Large intestine (tissue), 3 donors: ENCODE data around the gene USP21. TPM values are rescaled to one million over a fixed set of nuclear protein-coding genes. Genes with fewer than 3 reads are reported as not detected.

Source experiments
- DNase-seq, 2 donors: peaks; one replicate each; pipeline versions ENCODE4 v3.0.0 to v3.0.0-alpha.2; 2013
- H3K27ac ChIP-seq: one replicate; pipeline ENCODE4 v1.5.1; 2013; ENCODE audit warnings: low read length
- H3K27me3 ChIP-seq: 2 replicates; pipeline ENCODE4 v1.6.1; 2013; ENCODE audit warnings: low read length; ENCODE audit not compliant: control insufficient read depth, insufficient read depth
- H3K36me3 ChIP-seq: 2 replicates; pipeline ENCODE4 v1.6.1; 2013; ENCODE audit warnings: low read length; ENCODE audit not compliant: control insufficient read depth, insufficient read depth
- H3K4me1 ChIP-seq: one replicate; pipeline ENCODE4 v1.6.1; 2013; ENCODE audit warnings: low read length; ENCODE audit not compliant: control insufficient read depth, insufficient read depth
- H3K4me3 ChIP-seq: one replicate; pipeline ENCODE4 v1.5.1; 2013; ENCODE audit warnings: low read length
- H3K9me3 ChIP-seq: one replicate; pipeline ENCODE4 v1.6.1; 2013; ENCODE audit warnings: mild to moderate bottlenecking, low read depth, low read length, moderate library complexity; ENCODE audit not compliant: control insufficient read depth
- WGBS: methylation state at CpG from one replicate; pipeline ENCODE4 v1.1.5; 2013; ENCODE audit warnings: low lambda C conversion rate; ENCODE audit not compliant: insufficient coverage; 5-methylcytosine and 5-hydroxymethylcytosine counted together
- polyA plus RNA-seq: library from polyadenylated mRNA; unstranded; fragments of 120-200 nt; gene quantifications from one replicate; pipeline ENCODE4 v1.2.1, GENCODE V29; 2013

USP21 gene
- polyA plus RNA-seq, 1 donor: 29.4 TPM

GRCh38 chr1:161192476-161193465 is 33.5 kb downstream of the USP21 start:
- DNase-seq: peak in 1 of 2 donors; percentile 45
- WGBS: 0% methylated on average over 1 of the region's 15 CpGs
- Histone ChIP-seq H3K9me3 (no peaks in the 10 kb centered on the region), H3K27ac (no peak overlapping the region), H3K36me3 (no peaks in the 10 kb centered on the region), H3K27me3 (peaks cover 4% of the 10 kb centered on the region), H3K4me1 (no peaks in the 10 kb centered on the region), H3K4me3 (no peak overlapping the region)

GRCh38 chr1:161193561-161194235 is 34.4 kb downstream of the USP21 start:
- peaks cover 4% of the 10 kb centered on the region for H3K27me3 ChIP-seq
- no peak for DNase-seq
- H3K36me3 ChIP-seq: no peaks in the 10 kb centered on the region
- H3K4me3 ChIP-seq: no peak overlapping the region
- H3K4me1 ChIP-seq: no peaks in the 10 kb centered on the region
- no peaks in the 10 kb centered on the region for H3K9me3 ChIP-seq
- no CpG with 5 or more reads among the region's 21 CpGs for WGBS
- no peak overlapping the region for H3K27ac ChIP-seq

- no CpG with 5 or more reads among the region's 4 CpGs for WGBS
- Histone ChIP-seq H3K27ac (no peak overlapping the region), H3K4me1 (peaks cover 4% of the 10 kb centered on the region), H3K27me3 (peaks cover 4% of the 10 kb centered on the region), H3K36me3 (no peaks in the 10 kb centered on the region), H3K4me3 (no peak overlapping the region), H3K9me3 (no peaks in the 10 kb centered on the region)
- no peak for DNase-seq
Observed at GRCh38 chr1:161195171-161195570, 35.9 kb downstream of the USP21 start.

- Histone ChIP-seq H3K36me3 (no peaks in the 10 kb centered on the region), H3K27me3 (no peaks in the 10 kb centered on the region), H3K27ac (no peak overlapping the region), H3K4me1 (peaks cover 7% of the 10 kb centered on the region), H3K9me3 (no peaks in the 10 kb centered on the region), H3K4me3 (no peak overlapping the region)
- DNase-seq: no peak
- no CpG with 5 or more reads among the region's 7 CpGs for WGBS
Observed at GRCh38 chr1:161196111-161196510, 36.8 kb downstream of the USP21 start.

GRCh38 chr1:161196521-161197451 is 37.5 kb downstream of the USP21 start:
- H3K27me3 ChIP-seq: no peaks in the 10 kb centered on the region
- H3K27ac ChIP-seq: peak overlapping the region; percentile 76
- peaks cover 14% of the 10 kb centered on the region for H3K4me1 ChIP-seq
- no peak for DNase-seq
- no peak overlapping the region for H3K4me3 ChIP-seq
- H3K9me3 ChIP-seq: no peaks in the 10 kb centered on the region
- no CpG with 5 or more reads among the region's 27 CpGs for WGBS
- no peaks in the 10 kb centered on the region for H3K36me3 ChIP-seq

- H3K36me3 ChIP-seq: no peaks in the 10 kb centered on the region
- no peaks in the 10 kb centered on the region for H3K27me3 ChIP-seq
- H3K9me3 ChIP-seq: no peaks in the 10 kb centered on the region
- H3K4me3 ChIP-seq: peak overlapping the region; percentile 11
- peak overlapping the region; percentile 76 for H3K27ac ChIP-seq
- peaks cover 15% of the 10 kb centered on the region for H3K4me1 ChIP-seq
- no peak for DNase-seq
- 78% methylated on average over 1 of the region's 11 CpGs for WGBS
Observed at GRCh38 chr1:161197560-161198193, 38.4 kb downstream of the USP21 start.

GRCh38 chr1:161198194-161198896 is 39.0 kb downstream of the USP21 start:
- Histone ChIP-seq H3K27me3 (no peaks in the 10 kb centered on the region), H3K4me1 (peaks cover 17% of the 10 kb centered on the region), H3K9me3 (no peaks in the 10 kb centered on the region), H3K4me3 (peak overlapping the region; percentile 11), H3K36me3 (peaks cover under 1% of the 10 kb centered on the region), H3K27ac (no peak overlapping the region)
- no CpG with 5 or more reads among the region's 20 CpGs for WGBS
- DNase-seq: no peak

GRCh38 chr1:161198897-161199431 is 39.7 kb downstream of the USP21 start, which contains the start of gene ADAMTS4:
TSS of gene ADAMTS4 (minus strand) at chr1:161199054. CDS start at chr1:161198627, 427 bp downstream.
- H3K27me3 ChIP-seq: no peaks in the 10 kb centered on the region
- no peaks in the 10 kb centered on the region for H3K9me3 ChIP-seq
- H3K4me3 ChIP-seq: peak within 1 kb of the TSS; percentile 11
- H3K36me3 ChIP-seq: peaks cover 6% of the 10 kb centered on the region
- DNase-seq: peak in 1 of 2 donors; percentile 58
- no CpG with 5 or more reads among the region's 11 CpGs for WGBS
- H3K27ac ChIP-seq: peak within 1 kb of the TSS; percentile 92
- peaks cover 19% of the 10 kb centered on the region for H3K4me1 ChIP-seq

GRCh38 chr1:161199506-161200139 is 40.3 kb downstream of the USP21 start:
- peak overlapping the region; percentile 92 for H3K27ac ChIP-seq
- 74% methylated on average over 3 of the region's 5 CpGs for WGBS
- H3K4me1 ChIP-seq: peaks cover 19% of the 10 kb centered on the region
- no peaks in the 10 kb centered on the region for H3K9me3 ChIP-seq
- no peak for DNase-seq
- peaks cover 11% of the 10 kb centered on the region for H3K36me3 ChIP-seq
- no peak overlapping the region for H3K4me3 ChIP-seq
- no peaks in the 10 kb centered on the region for H3K27me3 ChIP-seq
